Osteoblast (primary cell): Measurements from ENCODE around the gene CAND2. TPM values are rescaled to one million over a fixed set of nuclear protein-coding genes. Genes with fewer than 3 reads are reported as not detected.
A peak's percentile ranks its signal among the peaks of the same experiment; 100 is the strongest.

Source experiments
- DNase-seq: peaks from one replicate; pipeline ENCODE4 v3.0.0; 2011; ENCODE audit warnings: low spot score, mixed read lengths; ENCODE audit not compliant: insufficient read length; ENCODE audit errors: missing footprints
- H2AFZ ChIP-seq: 2 replicates; pipeline ENCODE4 v1.6.0; 2011; ENCODE audit warnings: mild to moderate bottlenecking, low read length
- H3K27ac ChIP-seq: 2 replicates; pipeline ENCODE4 v1.5.1; 2011; ENCODE audit warnings: mild to moderate bottlenecking, low read depth, low read length, moderate library complexity
- H3K27me3 ChIP-seq: 2 replicates; pipeline ENCODE4 v1.6.0; 2012; ENCODE audit warnings: mild to moderate bottlenecking, control low read depth, inconsistent platforms, low read length, moderate library complexity; ENCODE audit not compliant: insufficient read depth
- H3K36me3 ChIP-seq: 2 replicates; pipeline ENCODE4 v1.5.1; 2011; ENCODE audit warnings: mild to moderate bottlenecking, low read length, control low read depth, moderate library complexity; ENCODE audit not compliant: insufficient read depth
- H3K4me1 ChIP-seq: 2 replicates; pipeline ENCODE4 v1.5.1; 2011; ENCODE audit warnings: mild to moderate bottlenecking, low read length, control low read depth, moderate library complexity; ENCODE audit not compliant: insufficient read depth
- H3K4me2 ChIP-seq: 2 replicates; pipeline ENCODE4 v1.6.0; 2011; ENCODE audit warnings: mild to moderate bottlenecking, low read length; ENCODE audit not compliant: insufficient read depth
- H3K4me3 ChIP-seq: fragments of 200-600 bp; sonication (generic); 3 replicates; pipeline ENCODE4 v1.5.1; 2012; ENCODE audit warnings: mild to moderate bottlenecking, low read length, inconsistent platforms; ENCODE audit not compliant: insufficient read depth
- H3K79me2 ChIP-seq: 2 replicates; pipeline ENCODE4 v1.6.0; 2012; ENCODE audit warnings: mild to moderate bottlenecking, low read length, control low read depth, inconsistent platforms; ENCODE audit not compliant: insufficient read depth
- H3K9me3 ChIP-seq: 2 replicates; pipeline ENCODE4 v1.5.1; 2011; ENCODE audit warnings: low read depth, low read length, control low read depth
- H4K20me1 ChIP-seq: 2 replicates; pipeline ENCODE4 v1.6.0; 2012; ENCODE audit warnings: mild to moderate bottlenecking, low read length, control low read depth; ENCODE audit not compliant: insufficient read depth
- total RNA-seq: library from RNA; depleted of rRNA; stranded (reverse); fragments of >200 nt; gene quantifications from 2 replicates; pipeline ENCODE4 v1.2.3, GENCODE V29; 2012
- TF ChIP-seq, protein P1 (sequence below): IDR thresholded peaks from 2 replicates; pipeline ENCODE4 v1.5.1; 2011; ENCODE audit warnings: mild to moderate bottlenecking, low read depth, low read length, moderate library complexity; ENCODE audit errors: extremely low read depth

The CAND2 gene
- total RNA-seq, 1 donor: 1.4 TPM

DNA sequence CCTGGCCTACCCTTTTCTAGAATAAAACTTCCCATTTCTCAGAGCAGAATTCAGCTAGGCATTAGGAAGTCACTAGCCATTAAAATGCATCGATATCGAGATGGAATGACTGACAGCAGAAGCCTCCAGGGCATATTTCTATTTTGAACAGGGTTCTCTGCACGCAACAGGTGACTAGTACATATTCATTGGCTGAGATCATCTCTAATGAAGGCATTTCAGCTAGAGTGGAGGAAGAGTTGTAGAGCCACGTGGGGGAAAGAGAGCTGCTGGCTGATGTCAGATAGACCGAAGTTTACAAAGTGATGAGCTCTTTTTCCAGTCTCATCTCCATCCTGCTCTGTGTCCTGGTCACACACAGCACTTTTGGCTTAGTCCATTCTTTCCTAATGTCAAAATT, 44.9 kb upstream of the CAND2 start:
- no peaks in the 10 kb centered on the region for H3K79me2 ChIP-seq
- no peak overlapping the region for H3K27ac ChIP-seq
- H4K20me1 ChIP-seq: no peaks in the 10 kb centered on the region
- DNase-seq: no peak
- peaks cover 15% of the 10 kb centered on the region for H3K4me1 ChIP-seq
- H3K36me3 ChIP-seq: no peaks in the 10 kb centered on the region
- H3K4me2 ChIP-seq: no peak overlapping the region
- no peak overlapping the region for H3K4me3 ChIP-seq
- H3K27me3 ChIP-seq: peaks cover 4% of the 10 kb centered on the region
- H3K9me3 ChIP-seq: no peaks in the 10 kb centered on the region
- TF ChIP-seq, protein P1, sequence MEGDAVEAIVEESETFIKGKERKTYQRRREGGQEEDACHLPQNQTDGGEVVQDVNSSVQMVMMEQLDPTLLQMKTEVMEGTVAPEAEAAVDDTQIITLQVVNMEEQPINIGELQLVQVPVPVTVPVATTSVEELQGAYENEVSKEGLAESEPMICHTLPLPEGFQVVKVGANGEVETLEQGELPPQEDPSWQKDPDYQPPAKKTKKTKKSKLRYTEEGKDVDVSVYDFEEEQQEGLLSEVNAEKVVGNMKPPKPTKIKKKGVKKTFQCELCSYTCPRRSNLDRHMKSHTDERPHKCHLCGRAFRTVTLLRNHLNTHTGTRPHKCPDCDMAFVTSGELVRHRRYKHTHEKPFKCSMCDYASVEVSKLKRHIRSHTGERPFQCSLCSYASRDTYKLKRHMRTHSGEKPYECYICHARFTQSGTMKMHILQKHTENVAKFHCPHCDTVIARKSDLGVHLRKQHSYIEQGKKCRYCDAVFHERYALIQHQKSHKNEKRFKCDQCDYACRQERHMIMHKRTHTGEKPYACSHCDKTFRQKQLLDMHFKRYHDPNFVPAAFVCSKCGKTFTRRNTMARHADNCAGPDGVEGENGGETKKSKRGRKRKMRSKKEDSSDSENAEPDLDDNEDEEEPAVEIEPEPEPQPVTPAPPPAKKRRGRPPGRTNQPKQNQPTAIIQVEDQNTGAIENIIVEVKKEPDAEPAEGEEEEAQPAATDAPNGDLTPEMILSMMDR: no peak
- H2AFZ ChIP-seq: no peak overlapping the region

GRCh38 chr3:12752102-12752501, 44.4 kb upstream of the CAND2 start:
- Histone ChIP-seq H4K20me1 (no peaks in the 10 kb centered on the region), H3K4me2 (no peak overlapping the region), H3K9me3 (no peaks in the 10 kb centered on the region), H3K27ac (no peak overlapping the region), H3K79me2 (no peaks in the 10 kb centered on the region), H3K4me1 (peaks cover 15% of the 10 kb centered on the region), H3K27me3 (peaks cover 4% of the 10 kb centered on the region), H3K4me3 (no peak overlapping the region), H3K36me3 (no peaks in the 10 kb centered on the region), H2AFZ (no peak overlapping the region)
- TF ChIP-seq, protein P1: no peak
- no peak for DNase-seq

GRCh38 chr3:12752809-12753208, 43.7 kb upstream of the CAND2 start:
- Histone ChIP-seq H3K4me3 (no peak overlapping the region), H4K20me1 (no peaks in the 10 kb centered on the region), H3K36me3 (no peaks in the 10 kb centered on the region), H3K79me2 (no peaks in the 10 kb centered on the region), H3K4me1 (peaks cover 17% of the 10 kb centered on the region), H3K27ac (no peak overlapping the region), H3K9me3 (no peaks in the 10 kb centered on the region), H2AFZ (no peak overlapping the region), H3K4me2 (no peak overlapping the region), H3K27me3 (peaks cover 4% of the 10 kb centered on the region)
- TF ChIP-seq, protein P1: no peak
- peak; percentile 61 for DNase-seq

GRCh38 chr3:12753275-12754028, 43.0 kb upstream of the CAND2 start:
- Histone ChIP-seq H2AFZ (no peak overlapping the region), H3K27me3 (no peaks in the 10 kb centered on the region), H3K9me3 (no peaks in the 10 kb centered on the region), H3K79me2 (no peaks in the 10 kb centered on the region), H3K4me3 (no peak overlapping the region), H3K4me1 (peaks cover 23% of the 10 kb centered on the region), H4K20me1 (no peaks in the 10 kb centered on the region), H3K36me3 (no peaks in the 10 kb centered on the region), H3K4me2 (no peak overlapping the region), H3K27ac (no peak overlapping the region)
- TF ChIP-seq, protein P1: no peak
- DNase-seq: peak; percentile 66
